HFF-Myc (cell line): ENCODE data around the gene FER.
"Not testable (repeated sequence)": the region's sequence is repeated elsewhere in the genome, so short reads cannot be mapped to it uniquely, and the experiment has no call there.

Experiments
- DNase-seq: peaks from one replicate; pipeline ENCODE4 v3.0.0-alpha.2; 2011; ENCODE audit warnings: low read depth; ENCODE audit errors: extremely low read depth
- H3K4me3 ChIP-seq: replicated peaks from 2 replicates; pipeline ENCODE4 v1.5.1; 2011; ENCODE audit warnings: low read depth, mild to moderate bottlenecking, control low read depth, low read length
- CTCF ChIP-seq: IDR thresholded peaks from 2 replicates; pipeline ENCODE4 v1.5.1; 2012; ENCODE audit warnings: mild to moderate bottlenecking, low read depth, low read length, control low read depth; ENCODE audit errors: missing control alignments

Gene FER

GRCh38 chr5:108857905-108858304, 110.2 kb downstream of the FER start:
- DNase-seq: no peak
- no peak for TF ChIP-seq CTCF
- H3K4me3 ChIP-seq: no peak overlapping the region

DNA sequence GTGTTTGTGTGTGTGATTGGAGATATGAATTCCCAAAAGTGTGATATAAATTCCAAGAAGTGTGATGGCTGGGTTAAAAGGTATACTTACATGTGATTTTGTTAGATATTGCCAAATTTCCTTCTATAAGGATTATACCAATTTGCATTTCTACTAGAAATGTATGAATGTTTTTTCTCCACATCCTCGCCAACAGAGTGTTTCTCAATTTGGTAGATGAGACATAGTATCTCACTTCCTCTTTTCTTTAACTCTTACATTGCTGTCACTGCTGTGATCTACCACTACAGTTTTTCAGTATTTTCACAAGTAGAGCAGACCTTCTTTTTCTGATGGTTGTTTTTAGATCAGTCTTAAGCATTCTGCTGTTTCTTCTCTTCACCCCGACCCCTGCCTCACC, 111.3 kb downstream of the FER start:
- DNase-seq: no peak

DNA sequence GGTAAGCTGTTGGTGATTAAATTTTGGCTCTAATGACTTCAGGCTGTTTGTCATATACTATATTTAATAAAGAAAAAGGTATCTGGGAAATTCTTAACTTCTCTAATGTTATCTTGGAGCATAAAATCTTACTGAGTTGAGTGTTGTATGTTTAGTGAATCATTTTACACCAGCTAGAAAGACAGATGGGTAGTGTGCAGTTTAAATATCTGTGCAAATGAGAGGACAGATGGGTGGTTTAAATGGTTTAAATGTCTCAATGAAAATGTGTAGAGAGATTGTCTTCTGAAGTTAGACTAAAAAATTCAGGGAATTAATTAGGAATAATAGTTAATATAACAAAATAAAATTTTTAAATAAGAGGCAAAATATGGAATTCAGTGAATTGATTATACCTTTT, 114.5 kb downstream of the FER start:
- no peak overlapping the region for H3K4me3 ChIP-seq
- DNase-seq: no peak
- TF ChIP-seq CTCF: no peak

More for the DNA sequence above, 111.3 kb downstream of the FER start:
- H3K4me3 ChIP-seq: no peak overlapping the region
- no peak for TF ChIP-seq CTCF

DNA sequence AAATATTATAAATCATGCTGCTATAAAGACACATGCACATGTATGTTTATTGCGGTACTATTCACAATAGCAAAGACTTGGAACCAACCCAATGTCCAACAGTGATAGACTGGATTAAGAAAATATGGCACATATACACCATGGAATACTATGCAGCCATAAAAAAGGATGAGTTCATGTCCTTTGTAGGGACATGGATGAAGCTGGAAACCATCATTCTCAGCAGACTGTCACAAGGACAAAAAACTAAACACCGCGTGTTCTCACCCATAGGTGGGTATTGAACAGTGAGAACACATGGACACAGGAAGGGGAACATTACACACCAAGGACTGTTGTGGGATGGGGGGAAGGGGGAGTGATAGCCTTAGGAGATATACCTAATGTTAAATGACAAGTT, 118.4 kb downstream of the FER start:
- not testable (repeated sequence) for H3K4me3 ChIP-seq, DNase-seq

- no peak for DNase-seq
- no peak for TF ChIP-seq CTCF
These were observed 120.0 kb downstream of the FER start for GRCh38 chr5:108867656-108868055.

GRCh38 chr5:108869066-108869465, 121.4 kb downstream of the FER start:
- TF ChIP-seq CTCF: no peak
- H3K4me3 ChIP-seq: no peak overlapping the region
- no peak for DNase-seq

More at GRCh38 chr5:108867656-108868055, 120.0 kb downstream of the FER start:
- no peak overlapping the region for H3K4me3 ChIP-seq

GRCh38 chr5:108876451-108876850, 128.8 kb downstream of the FER start:
- no peak overlapping the region for H3K4me3 ChIP-seq
- no peak for TF ChIP-seq CTCF
- no peak for DNase-seq

DNA sequence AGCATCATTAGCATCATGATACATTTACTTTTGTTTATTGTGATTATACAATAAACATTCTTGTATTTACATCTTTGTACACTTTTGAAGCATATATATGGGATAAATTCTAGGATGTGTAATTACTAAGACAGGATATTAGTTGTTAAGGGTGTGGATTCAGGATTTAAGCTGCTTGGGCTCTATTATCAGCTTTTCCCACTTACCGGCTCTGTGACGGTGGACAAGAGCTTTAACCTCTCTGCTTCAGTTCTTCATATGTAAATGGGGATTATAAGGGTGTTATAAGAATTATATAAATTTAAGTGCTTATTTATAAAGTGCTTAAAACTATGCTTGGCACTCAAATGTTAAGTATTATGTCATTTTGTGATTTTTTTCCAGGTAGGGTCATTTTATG, 131.1 kb downstream of the FER start:
- no peak for TF ChIP-seq CTCF

More for the DNA sequence above, 131.1 kb downstream of the FER start:
- no peak overlapping the region for H3K4me3 ChIP-seq
- DNase-seq: no peak
